ENCODE measurements around the gene PNMA6E.
"Not testable (repeated sequence)": the region's sequence is repeated elsewhere in the genome, so short reads cannot be mapped to it uniquely, and the experiment has no call there.

PNMA6E gene

GRCh38 chrX:153386097-153386496, 15.1 kb downstream of the PNMA6E start:
- no peak for DNase-seq (ENCODE audit: low read depth in 2 of 2)

DNA sequence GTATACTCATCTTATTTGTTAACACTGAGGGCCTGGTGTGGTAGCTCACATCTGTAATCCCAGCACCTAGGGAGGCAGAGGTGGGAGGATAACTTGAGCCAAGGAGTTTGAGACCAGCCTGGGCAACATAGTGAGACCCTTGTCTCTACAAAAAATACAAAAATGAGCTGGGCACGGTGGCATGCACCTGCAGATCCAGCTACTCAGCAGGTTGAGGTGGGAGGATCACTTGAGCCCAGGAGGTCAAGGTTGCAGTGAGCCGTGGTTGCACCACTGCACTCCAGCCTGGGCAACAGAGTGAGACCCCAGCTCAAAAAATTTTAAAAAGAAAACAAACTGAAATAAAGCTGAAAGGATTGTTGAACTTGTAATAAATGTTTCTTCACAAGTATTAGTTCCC, 16.2 kb downstream of the PNMA6E start:
- DNase-seq (ENCODE audit: low read depth in 2 of 2), result not testable (repeated sequence)

GRCh38 chrX:153384390-153384789, 16.8 kb downstream of the PNMA6E start:
- DNase-seq (ENCODE audit: low read depth in 2 of 2), result no peak

GRCh38 chrX:153382563-153383482, 18.3 kb downstream of the PNMA6E start:
- no peak for DNase-seq (ENCODE audit: low read depth in 2 of 2)

DNA sequence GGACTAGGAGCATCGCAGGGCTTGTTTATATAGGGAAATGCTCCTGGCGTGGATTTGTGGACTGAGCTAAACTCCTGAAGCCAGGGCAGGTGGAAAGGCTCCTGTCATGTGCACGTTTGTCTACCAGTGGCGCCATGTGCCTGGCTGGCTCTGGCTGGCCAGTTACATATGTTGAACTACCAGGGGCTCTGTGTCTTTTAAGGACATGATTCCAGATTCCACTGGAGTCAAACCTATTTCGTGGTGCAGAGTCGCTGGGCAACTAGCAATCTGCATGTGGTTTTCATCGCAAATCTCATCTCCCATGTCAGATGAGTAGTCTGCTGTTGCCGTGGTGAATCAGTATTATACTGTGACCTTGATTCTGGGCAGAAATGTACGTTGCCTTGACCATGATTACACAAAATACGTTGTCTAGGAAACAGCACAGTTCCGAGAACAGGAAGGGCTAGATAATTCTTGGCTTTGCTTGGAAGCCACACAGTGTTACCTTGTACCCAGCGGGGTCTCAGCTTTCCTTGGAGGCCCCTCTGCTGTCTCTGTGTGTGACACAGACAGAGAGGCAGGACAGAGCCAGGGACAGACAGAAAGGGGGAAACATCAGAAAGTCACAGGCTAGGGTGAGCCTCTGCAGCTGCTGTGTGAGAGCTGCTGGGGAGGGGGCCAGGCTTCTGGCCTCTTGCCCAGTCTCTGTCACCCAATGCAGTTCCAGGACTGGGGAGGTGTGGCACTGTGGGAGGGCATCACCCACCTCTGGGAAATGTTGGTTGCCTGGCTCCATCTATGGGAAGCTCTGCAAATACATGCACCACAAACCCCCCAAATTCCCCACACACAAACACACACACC, 19.2 kb downstream of the PNMA6E start:
- DNase-seq (ENCODE audit: low read depth in 2 of 2), result no peak

DNA sequence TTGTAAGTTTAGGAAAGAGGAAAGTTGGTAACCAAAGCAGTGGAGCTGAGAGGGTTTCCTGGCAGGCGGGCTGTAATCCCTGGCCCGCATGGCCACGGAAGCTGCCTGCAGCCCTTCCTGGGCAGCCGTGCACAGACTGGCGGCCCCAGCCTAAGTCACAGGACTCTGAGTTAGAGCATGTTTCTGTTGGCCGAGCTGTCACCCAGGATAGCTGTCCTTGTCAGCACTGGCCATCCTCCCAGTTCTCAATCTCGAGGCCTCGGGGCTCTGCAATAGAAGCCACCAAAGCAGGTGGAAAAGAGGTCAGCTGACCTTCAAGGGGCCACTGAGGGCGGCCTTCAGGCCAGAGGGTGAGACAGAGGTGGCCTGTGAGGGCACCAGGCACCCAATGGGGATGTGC, 20.5 kb downstream of the PNMA6E start:
- DNase-seq (ENCODE audit: low read depth in 2 of 2), result no peak

- no peak for DNase-seq (ENCODE audit: low read depth in 2 of 2)
These were observed 21.1 kb downstream of the PNMA6E start for GRCh38 chrX:153379971-153380581.

DNA sequence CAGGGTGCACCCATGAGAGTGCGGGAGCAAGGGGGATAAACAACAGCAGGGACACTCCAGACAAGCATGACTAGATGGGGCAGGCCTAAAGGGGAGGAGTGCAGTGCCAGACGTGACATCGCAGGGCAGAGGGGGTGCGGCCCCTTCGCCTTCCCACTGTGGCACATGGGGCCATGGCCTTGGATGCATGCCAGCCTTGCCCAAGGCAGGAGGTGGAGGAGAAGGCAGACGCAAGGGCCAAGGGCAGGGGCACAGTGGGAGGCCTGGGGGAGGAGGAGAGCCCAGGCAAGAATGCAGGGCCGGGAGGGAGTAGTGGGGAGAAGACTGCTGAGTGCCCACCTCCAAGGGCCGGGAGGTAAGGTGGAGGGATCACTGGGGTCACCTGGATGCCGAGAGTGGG, 21.6 kb downstream of the PNMA6E start:
- no peak for DNase-seq (ENCODE audit: low read depth in 2 of 2)

- no peak for DNase-seq (ENCODE audit: low read depth in 2 of 2)
These were observed 22.5 kb downstream of the PNMA6E start for GRCh38 chrX:153378607-153379006.

DNA sequence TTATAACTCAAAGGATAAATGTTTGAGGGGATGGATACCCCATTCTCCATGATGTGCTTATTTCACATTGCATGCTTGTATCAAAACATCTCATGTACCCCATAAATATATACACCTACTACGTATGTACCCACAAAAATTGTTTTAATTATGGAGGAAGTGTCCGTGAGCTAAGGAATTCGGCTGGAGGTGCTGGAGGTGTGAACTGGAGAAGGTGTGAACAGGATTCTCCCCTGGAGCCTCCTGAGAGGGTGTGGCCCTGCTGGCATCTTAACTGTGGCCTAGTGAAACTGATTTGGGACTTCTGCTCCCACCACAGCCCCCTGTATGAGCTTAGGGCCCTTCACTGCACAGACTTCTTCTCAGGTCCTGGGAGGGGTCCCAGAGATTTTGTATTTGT, 23.4 kb downstream of the PNMA6E start:
- no peak for DNase-seq (ENCODE audit: low read depth in 2 of 2)

DNA sequence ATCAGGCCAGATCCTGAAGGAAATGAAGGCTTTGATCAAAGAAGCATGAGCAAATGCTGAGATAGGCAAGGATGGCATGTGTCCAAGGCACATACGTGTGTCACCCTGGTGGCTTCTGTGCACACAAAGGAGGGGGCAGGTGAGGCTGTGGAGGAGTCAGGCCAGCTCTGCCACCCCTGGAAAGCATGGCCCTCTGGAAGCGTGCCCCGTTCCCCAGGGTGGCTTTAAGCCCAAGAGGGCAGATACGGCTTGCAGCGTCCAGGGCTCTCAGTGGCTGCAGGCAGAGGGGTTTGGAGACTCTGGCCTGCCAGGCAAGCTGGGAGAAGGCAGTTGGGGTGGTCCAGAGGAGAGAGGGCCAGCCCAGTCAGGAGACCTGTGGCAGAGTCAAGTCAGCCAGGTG, 25.6 kb downstream of the PNMA6E start:
- no peak for DNase-seq (ENCODE audit: low read depth in 2 of 2)

DNA sequence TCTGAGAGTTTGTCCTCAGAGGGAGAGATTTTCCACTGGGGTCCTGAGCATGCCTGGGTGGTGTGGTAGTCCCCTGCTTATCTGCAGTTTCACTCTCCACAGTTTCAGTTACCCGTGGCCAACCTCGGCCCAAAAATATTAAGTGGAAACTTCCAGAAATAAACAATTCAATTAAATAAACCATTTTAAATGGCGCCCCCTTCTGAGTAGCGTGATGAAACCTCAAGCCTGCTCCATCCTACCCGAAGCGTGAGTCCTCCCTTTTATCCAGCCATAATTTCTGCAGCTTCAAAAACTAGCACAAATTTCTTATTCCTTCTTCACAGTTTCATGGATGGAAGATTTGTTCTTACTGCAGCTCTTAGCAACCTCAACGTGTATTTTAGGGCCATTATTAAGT, 26.7 kb downstream of the PNMA6E start:
- no peak for DNase-seq (ENCODE audit: low read depth in 2 of 2)

DNA sequence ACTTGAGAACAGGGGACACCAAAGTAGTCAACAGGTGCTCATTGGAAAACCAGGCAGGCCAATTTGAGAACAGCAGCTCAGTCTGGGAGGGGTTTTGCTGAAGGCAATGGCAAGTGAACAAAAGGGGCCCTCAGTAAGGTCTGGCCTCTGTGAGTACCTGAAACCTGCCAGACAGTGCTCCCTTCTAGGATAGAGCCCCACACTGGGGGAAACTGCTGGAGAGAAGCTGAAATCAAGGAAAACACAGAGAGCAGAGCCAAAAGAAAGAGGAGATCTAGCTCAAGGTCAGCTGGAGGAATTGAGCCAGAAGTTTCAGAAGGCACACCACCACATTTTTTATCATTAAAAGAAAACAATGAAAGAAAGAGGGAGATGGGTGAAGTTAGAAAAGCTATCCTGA, 28.2 kb downstream of the PNMA6E start:
- DNase-seq (ENCODE audit: low read depth in 2 of 2), result no peak

DNA sequence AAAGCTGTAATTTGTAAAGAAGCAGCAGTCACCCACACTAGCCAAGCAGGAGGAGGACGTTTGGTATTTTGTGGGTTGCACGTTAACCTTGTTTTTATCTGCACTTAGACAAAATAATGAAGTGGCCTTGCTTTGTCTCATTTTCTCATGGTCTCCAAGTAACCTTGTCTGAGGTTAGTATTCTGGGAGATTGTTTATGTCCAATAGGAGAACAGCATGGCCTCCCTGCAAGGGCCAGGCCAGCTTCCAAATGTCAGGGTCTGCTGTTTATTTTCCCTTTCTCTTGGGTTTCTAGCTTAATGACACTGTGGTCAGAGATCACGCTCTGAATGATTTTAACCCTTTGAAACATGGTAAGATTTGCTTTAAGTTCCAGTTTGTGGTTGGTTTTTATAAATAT, 29.9 kb downstream of the PNMA6E start:
- DNase-seq (ENCODE audit: low read depth in 2 of 2), result no peak

DNA sequence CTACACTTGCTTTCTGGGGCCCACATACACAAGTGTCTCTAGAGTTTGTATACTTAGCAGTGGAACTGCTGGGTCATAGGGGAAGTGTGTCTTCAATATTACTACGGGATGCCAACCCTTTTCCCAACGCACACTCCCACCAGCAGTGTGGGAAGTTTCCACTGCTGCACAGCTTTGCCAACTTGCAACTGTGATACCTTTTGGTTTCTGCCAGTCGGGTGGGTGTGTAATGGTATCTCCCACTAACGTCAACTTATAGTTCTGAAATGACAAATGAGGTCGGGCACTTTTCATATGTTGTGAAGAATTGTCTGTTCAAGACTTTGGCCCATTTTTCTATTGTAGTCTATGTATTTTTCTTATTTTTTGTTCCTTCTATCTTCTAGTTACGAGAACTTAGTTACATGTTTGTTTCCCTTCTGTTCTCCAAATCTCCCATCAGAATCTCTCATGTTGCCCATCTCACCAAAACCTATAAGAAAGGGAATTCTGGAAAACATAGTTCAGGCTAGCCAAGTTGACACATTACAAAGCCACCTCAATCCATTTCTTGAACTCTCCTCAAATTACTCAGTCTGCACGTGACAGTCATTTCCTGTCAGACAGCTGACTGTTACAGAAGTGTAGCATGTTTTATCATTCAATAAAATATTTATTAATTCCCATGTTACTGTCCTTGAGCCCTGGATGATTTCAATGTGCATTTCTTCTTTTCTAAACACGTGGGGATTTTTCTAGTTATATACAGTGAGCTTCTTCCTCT, 30.7 kb downstream of the PNMA6E start:
- DNase-seq (ENCODE audit: low read depth in 2 of 2), result no peak

DNA sequence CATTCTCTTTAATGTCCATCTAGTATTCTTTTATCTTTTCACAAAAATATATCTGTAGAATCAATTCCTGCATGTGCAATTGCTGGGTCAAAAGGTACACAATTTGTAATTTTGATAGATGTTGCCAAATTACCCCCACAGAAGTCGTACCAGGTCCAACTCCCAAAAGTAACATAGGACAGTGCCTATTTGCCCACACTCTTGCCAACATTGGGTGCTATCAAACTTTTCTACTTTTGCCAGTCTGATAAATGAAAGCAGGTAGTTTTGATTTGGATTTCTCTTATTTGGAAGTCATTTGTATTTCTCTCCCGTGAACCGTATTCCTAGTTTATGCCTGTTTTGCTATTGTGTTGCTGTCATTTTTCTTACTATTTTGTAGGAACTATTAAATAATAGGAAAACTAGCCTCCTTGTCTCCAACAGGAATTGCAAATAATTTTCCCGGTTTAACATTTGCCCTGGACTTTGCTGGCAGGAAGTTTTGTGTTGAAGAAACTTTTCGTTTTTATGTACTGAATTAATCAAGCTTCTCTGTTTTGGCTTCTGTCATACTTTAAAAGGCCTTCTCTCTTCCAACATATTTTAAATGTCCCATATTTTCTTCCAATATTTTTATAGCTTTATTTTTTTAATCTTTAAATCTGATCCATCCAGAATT, 34.1 kb downstream of the PNMA6E start:
- no peak for DNase-seq (ENCODE audit: low read depth in 2 of 2)

- no peak for DNase-seq (ENCODE audit: low read depth in 2 of 2)
These were observed 35.0 kb downstream of the PNMA6E start for GRCh38 chrX:153366119-153366518.

DNA sequence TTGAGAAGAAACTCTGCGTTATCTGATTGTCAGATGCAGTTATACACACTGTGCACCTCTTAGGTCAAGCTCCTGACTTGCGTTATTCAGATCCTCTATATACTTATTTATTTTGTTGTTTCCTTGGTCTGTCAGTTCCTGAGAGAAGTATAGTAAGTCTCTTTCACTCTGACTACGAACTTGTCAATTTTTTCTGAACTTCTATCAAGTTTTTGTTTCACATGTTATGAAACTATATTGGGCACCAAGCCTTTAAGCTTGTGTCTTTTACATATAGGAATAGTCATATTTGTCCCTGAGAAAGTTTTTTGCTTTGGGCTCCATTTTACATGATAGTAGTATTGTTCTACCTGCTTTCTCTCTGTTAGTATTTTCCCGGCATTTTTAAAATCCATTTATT, 35.5 kb downstream of the PNMA6E start:
- no peak for DNase-seq (ENCODE audit: low read depth in 2 of 2)

GRCh38 chrX:153361781-153362397, 39.3 kb downstream of the PNMA6E start:
- DNase-seq (ENCODE audit: low read depth in 2 of 2), result no peak

- DNase-seq (ENCODE audit: low read depth in 2 of 2), result no peak
These were observed 43.3 kb downstream of the PNMA6E start for GRCh38 chrX:153357877-153358276.

DNA sequence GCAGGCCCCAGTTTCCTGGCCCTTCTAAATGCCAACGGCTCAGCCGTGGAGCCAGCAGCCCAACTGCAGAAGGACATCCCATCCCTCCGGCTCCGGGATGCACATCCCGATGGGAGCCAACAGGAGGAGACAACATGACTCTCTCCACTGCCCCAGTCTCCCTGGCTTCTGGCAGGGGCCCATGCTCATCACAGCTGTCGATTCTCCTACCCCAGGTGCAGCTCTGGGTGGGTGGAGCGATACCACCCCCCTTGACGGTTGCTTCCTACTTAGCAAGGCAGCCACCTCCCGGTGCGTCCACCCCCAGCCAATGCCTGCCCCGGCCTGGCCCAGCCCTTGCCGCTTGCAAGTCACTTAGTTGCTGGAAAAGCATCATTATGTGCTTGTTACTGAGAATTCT, 47.7 kb downstream of the PNMA6E start:
- DNase-seq (ENCODE audit: low read depth in 2 of 2), result no peak
